ENCODE measurements around the gene CORO2B. TPM values are rescaled to one million over a fixed set of nuclear protein-coding genes. Genes with fewer than 3 reads are reported as not detected.

The CORO2B gene
- total and polyA plus RNA-seq, 2 experiments from 2014 or later: 2.9 to 3.0 TPM

- H3K27me3 ChIP-seq: peaks cover 9% of the 10 kb centered on the region
- H3K27ac ChIP-seq: no peak overlapping the region
- H3K9me3 ChIP-seq (ENCODE audit: low read depth): no peaks in the 10 kb centered on the region
- no peaks in the 10 kb centered on the region for H3K4me1 ChIP-seq (ENCODE audit: low read depth)
- H3K4me3 ChIP-seq: no peak overlapping the region
- no peak for DNase-seq (ENCODE audit: low read depth in 1 of 2, low spot score in 1 of 2)
- TF ChIP-seq, protein P1, sequence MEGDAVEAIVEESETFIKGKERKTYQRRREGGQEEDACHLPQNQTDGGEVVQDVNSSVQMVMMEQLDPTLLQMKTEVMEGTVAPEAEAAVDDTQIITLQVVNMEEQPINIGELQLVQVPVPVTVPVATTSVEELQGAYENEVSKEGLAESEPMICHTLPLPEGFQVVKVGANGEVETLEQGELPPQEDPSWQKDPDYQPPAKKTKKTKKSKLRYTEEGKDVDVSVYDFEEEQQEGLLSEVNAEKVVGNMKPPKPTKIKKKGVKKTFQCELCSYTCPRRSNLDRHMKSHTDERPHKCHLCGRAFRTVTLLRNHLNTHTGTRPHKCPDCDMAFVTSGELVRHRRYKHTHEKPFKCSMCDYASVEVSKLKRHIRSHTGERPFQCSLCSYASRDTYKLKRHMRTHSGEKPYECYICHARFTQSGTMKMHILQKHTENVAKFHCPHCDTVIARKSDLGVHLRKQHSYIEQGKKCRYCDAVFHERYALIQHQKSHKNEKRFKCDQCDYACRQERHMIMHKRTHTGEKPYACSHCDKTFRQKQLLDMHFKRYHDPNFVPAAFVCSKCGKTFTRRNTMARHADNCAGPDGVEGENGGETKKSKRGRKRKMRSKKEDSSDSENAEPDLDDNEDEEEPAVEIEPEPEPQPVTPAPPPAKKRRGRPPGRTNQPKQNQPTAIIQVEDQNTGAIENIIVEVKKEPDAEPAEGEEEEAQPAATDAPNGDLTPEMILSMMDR (IDR thresholded peaks at IDR 0.05; ENCODE audit: low read depth, low read length): no peak
- no peaks in the 10 kb centered on the region for H3K36me3 ChIP-seq
Observed at GRCh38 chr15:68555679-68556037, 23.1 kb upstream of the CORO2B start.

DNA sequence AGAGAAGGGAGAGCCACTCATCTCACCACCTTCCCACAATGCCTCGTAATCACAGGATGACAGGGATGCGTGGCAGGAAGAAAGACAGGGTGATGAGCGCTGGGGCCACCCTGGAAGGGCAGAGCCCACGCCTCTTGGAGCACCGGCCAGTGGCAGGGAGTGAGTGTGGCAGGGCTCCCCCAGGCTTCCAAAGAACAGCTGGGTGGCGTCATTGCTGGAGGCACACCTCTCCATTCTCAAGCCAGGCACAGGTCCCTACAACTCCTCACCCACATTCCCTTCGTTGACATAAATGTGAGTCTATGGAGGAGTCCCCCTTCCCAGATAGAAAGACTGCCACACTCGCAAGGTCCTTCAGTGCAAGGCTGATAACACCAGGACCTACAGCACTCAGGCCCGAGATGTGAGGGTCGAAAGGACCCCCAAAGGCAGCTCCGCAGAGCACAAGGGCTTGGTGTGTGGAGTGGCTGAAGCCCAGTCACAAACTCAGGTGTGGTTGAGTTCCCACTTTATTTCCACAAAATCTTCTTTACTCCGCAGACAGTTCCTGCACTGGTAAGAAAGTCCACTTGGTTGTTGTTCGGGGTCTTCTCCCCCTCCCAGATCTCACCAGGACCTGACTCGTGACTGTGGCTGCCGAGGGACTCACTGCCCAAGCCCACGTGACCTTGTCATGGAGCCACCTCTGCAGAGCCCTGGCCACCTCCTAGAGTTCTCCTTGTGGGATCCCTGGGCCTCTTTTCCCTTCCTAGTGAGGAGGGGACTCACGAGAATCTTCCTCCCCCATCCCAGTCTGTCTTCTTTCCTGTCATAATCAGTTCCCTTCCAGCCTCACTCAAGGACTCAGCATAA lies 22.4 kb upstream of the CORO2B start:
- Histone ChIP-seq H3K36me3 (no peaks in the 10 kb centered on the region), H3K4me3 (no peak overlapping the region), H3K9me3 (ENCODE audit: low read depth) (no peaks in the 10 kb centered on the region), H3K27me3 (peaks cover 9% of the 10 kb centered on the region), H3K27ac (no peak overlapping the region), H3K4me1 (ENCODE audit: low read depth) (no peaks in the 10 kb centered on the region)
- DNase-seq (ENCODE audit: low read depth in 1 of 2, low spot score in 1 of 2): no peak
- TF ChIP-seq, protein P1 (IDR thresholded peaks at IDR 0.05; ENCODE audit: low read depth, low read length): no peak

DNA sequence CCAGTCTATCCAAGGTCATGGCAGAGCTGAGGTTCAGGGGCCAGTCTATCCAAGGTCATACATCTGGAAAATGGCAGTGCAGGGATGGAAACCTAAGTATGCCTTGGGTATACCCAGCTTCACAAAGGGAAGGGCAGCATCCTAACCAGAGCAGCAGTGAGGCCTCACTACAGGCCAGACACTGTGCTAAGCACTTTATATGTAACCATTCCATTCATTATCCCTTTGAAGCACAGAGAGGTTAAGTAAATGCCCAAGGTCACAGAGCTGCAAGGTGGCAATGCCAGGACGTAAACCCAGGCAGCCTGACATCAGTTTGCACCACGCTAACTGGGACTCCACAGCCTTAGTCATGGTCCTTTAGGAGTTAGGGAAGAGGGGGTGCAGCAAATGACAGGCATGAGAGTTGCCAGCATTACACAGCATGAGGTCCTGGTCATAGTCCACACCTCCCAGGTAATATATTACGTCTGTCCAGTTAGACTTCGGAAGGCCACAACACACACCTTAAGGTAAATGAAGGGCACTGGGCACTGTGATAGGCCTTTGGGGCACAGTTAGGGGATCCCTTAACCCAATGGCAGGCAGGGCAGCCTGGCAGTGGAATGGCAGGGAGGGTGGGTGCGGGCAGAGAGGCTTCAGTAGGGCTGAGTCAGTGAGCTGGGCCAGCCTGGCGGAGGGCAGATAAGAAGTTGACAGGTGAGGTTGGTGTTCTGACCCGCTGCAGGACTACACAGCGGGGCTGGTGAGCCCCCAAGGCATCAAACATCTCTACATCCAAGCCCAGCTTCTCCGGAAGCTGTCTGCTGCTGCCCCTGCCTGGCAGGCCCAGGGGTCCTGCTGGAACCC lies 21.1 kb upstream of the CORO2B start:
- no peak overlapping the region for H3K27ac ChIP-seq
- DNase-seq (ENCODE audit: low read depth in 1 of 2, low spot score in 1 of 2): no peak
- no peaks in the 10 kb centered on the region for H3K4me1 ChIP-seq (ENCODE audit: low read depth)
- no peak overlapping the region for H3K4me3 ChIP-seq
- H3K36me3 ChIP-seq: no peaks in the 10 kb centered on the region
- no peaks in the 10 kb centered on the region for H3K9me3 ChIP-seq (ENCODE audit: low read depth)
- peaks cover 9% of the 10 kb centered on the region for H3K27me3 ChIP-seq
- TF ChIP-seq, protein P1 (IDR thresholded peaks at IDR 0.05; ENCODE audit: low read depth, low read length): no peak

DNA sequence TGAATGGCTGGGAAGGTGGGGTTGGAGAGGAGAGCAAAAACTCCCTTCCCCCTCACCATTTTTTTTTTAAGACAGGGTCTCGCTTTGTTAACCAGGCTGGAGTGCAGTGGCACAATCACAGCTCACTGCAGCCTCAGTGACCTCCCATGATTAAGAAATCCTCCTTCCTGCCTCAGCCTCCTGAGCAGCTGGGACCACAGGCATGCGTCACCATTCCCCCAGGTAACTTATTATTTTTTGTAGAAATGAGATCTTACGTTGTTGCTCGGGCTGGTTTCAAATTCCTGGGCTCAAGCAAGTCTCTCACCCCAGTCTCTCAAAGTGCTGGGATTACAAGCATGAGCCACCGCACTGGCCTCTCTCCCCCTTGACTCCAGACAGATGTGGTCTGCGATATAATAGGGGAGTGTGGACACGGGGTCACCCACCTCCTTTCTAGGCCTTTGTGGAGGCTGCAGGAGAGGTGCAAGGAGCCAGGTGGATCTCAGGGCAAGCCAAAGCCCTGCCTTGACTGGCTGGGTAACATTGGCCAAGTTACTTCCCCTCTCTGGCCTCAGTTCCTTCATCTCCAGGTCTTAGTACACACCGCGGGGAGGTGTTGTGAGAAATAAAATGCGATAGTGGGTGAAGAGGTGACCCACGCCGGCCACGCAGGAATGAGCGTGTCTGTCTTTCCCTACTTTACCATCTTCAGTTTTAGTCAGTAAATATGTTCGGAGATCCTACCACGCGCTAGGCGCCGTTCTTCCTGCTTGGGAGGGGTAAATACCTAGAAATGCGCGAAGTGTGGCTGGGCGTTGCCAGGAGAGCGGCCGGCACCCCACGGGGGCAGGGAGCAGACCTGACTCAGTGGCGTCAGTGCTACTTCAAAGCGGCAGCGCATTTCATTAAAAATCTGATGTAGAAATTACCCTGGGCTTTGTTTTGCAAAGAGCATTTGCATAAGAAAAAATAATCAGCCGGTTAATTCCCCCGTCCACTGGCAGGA lies 20.2 kb upstream of the CORO2B start:
- DNase-seq (ENCODE audit: low read depth in 1 of 2, low spot score in 1 of 2): no peak
- Histone ChIP-seq H3K9me3 (ENCODE audit: low read depth) (no peaks in the 10 kb centered on the region), H3K27me3 (peaks cover 9% of the 10 kb centered on the region), H3K27ac (no peak overlapping the region), H3K4me1 (ENCODE audit: low read depth) (no peaks in the 10 kb centered on the region), H3K36me3 (no peaks in the 10 kb centered on the region), H3K4me3 (no peak overlapping the region)
- TF ChIP-seq, protein P1 (IDR thresholded peaks at IDR 0.05; ENCODE audit: low read depth, low read length): no peak

Measured in cardiac muscle cell (in vitro differentiated cells and primary cell).